AG09319 (cell line): ENCODE results near the gene GANC.

Source experiments
- DNase-seq: peaks from one replicate; pipeline ENCODE4 v3.0.0-alpha.2; 2010; ENCODE audit warnings: low read depth; ENCODE audit errors: extremely low read depth
- TF ChIP-seq, protein P1 (sequence below): IDR thresholded peaks from 2 replicates; pipeline ENCODE4 v1.5.1; 2011; ENCODE audit warnings: low read depth, mild to moderate bottlenecking, inconsistent platforms, low read length, moderate library complexity

Gene GANC

DNA sequence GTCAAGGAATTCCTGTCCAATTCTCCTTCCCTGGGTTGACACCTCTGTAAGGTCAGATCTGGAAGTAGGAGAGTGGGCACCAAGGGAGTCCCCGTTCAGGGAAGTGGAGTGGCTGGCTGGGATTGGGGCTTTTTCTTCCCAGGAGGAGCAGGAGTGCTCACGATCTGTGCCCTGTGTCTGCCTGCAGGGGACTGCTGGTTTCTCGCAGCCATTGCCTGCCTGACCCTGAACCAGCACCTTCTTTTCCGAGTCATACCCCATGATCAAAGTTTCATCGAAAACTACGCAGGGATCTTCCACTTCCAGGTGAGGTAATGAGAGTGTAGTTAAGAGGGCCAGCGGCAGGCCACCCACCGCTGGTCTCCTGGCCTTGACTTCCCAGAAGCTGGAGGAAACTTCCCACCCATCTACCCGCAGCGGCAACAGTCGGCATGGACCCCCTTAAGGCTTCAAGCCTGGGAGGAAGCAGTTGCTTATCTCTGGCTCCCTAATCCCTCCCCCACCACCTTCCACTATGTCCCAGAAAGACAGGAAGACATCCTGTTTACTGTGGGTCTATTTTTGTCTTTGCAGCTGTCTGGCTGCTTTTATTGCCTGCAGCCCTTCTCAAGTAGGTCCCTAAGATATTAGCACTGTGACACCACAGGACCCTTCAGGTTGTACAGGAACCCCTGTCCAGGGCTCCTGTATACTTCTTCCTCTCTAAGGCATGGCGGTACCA, 113.1 kb downstream of the GANC start:
- TF ChIP-seq, protein P1, sequence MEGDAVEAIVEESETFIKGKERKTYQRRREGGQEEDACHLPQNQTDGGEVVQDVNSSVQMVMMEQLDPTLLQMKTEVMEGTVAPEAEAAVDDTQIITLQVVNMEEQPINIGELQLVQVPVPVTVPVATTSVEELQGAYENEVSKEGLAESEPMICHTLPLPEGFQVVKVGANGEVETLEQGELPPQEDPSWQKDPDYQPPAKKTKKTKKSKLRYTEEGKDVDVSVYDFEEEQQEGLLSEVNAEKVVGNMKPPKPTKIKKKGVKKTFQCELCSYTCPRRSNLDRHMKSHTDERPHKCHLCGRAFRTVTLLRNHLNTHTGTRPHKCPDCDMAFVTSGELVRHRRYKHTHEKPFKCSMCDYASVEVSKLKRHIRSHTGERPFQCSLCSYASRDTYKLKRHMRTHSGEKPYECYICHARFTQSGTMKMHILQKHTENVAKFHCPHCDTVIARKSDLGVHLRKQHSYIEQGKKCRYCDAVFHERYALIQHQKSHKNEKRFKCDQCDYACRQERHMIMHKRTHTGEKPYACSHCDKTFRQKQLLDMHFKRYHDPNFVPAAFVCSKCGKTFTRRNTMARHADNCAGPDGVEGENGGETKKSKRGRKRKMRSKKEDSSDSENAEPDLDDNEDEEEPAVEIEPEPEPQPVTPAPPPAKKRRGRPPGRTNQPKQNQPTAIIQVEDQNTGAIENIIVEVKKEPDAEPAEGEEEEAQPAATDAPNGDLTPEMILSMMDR, result no peak
- no peak for DNase-seq

DNA sequence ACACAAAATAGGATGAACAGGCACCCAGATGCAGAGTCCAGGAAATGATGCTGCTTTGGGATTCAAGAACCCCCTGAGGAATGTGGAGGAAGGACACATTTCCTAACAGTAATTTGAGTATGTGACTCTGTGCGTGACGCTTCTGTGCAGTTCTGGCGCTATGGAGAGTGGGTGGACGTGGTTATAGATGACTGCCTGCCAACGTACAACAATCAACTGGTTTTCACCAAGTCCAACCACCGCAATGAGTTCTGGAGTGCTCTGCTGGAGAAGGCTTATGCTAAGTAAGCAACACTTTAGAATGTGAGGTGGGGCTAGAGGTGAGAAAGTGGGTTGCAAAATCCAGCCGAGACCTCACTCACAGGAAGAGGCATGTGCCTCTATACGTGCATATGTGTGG, 114.6 kb downstream of the GANC start:
- DNase-seq, result no peak

DNA sequence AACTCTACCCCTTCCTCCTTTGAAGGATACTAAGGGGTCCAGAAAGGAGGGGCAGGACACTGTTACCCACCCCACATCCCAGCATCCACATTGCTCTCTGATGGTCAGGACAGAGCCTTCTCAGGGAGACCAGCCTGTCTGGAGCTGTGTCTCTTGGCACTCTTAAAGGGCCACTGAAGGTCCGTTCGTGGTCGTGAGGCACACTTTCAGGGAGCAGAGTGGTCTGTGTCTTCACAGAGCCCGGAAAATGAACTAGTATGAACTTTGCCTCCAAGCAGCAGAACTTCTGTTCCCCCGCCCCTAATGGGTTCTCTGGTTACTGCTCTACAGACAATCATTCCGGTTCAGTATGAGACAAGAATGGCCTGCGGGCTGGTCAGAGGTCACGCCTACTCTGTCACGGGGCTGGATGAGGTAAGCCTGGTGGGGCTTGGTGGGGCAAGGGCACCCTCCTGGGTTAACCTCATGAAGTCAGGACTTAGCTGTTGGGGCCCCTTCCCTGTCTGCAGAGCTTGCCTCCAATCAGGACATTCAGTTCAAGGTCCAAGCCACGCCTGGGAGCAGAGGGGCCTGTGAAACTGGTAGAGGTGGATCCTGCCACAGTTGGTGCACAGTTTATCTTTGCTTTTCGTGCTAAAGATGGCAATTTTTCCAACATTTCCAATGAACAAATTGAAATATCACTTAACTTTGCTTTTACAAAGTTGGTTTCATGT, 119.5 kb downstream of the GANC start:
- TF ChIP-seq, protein P1, result no peak
- DNase-seq, result no peak

More for the DNA sequence above, 114.6 kb downstream of the GANC start:
- TF ChIP-seq, protein P1, result no peak

DNA sequence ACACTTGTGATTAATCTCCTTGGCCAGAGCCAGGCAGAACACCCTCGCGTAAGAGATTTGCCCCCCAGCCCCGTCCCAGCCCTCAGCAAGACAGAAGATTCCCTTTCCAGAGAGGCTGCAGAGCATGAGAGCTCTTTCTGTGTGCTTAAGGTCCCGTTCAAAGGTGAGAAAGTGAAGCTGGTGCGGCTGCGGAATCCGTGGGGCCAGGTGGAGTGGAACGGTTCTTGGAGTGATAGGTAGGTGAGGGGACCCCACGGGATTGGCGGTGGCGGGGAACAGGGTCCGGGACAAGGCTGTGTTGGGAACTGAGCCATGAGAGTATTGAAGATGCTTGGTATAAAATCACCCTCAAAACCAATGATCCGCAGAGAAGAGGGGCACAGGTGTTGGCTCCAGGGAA, 121.1 kb downstream of the GANC start:
- TF ChIP-seq, protein P1, result no peak
- DNase-seq, result no peak

DNA sequence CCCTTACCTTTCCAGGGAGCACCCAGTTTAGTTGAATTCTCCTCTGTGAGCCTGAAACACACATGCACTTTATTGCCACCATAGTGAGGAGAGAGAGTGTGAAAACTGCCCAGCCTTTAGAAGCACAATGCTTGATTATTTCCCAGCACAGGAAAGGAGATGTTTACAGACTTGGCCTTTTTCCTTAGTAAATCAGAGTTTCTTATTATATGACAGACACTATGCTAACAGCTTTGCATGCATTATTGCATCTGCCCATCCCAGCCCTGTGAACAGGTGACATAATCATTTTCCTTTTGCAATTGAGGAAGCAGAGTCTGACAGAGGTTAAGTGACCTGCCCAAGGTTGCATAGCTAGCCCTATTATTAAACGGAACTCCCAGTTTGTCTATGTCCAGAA, 122.8 kb downstream of the GANC start:
- DNase-seq, result no peak
- TF ChIP-seq, protein P1, result no peak

DNA sequence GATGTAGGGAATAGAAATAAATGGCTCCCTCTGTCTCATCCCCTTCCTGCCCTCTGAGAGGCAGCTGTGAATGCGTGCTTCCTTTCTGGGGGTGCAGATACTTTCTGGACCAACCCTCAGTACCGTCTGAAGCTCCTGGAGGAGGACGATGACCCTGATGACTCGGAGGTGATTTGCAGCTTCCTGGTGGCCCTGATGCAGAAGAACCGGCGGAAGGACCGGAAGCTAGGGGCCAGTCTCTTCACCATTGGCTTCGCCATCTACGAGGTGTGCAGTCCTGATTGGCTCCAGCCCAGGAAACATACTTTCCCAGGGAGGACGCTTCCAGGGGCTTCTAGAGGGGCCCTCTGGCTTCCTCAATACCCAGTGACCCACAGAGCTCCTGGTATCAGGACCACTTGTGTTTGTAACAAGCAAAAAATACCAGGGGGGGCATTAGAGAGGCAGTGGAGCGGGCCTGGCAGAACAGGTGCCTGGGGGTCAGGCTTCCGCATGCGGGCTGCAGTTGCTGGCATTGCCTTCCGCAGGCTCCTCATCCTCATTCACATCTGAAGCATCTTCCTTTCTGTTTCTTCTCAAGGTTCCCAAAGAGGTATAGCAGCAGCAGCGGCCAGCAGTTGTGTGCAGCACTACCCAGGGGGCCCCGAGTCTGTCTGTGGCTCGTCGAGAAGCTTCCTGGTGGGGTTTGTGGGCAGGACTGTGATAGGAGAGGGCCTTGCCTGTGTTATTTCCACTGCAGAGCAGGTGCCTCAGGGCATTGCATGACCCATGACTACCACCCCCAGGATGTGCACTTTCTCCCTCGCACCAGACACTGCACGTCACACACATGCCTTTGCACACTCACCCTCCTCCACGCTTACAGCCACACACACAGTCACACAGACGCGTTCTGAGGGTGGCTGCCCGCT, 128.8 kb downstream of the GANC start:
- TF ChIP-seq, protein P1, result no peak
- no peak for DNase-seq
